GM18868 (cell line): Measurements from ENCODE around the gene NPDC1.

ENCODE experiments used
- ATAC-seq: cut with Tn5 transposase; IDR thresholded peaks from one replicate; pipeline ENCODE4 v1.9.1; 2021; ENCODE audit warnings: mild to moderate bottlenecking, moderate library complexity; ENCODE audit not compliant: unreplicated experiment

The NPDC1 gene

GRCh38 chr9:136997371-136997770, 48.6 kb downstream of the NPDC1 start:
- no peak for ATAC-seq

- no peak for ATAC-seq
These were observed 49.4 kb downstream of the NPDC1 start, which contains the start of gene CLIC3 for GRCh38 chr9:136996361-136997292. Gene CLIC3, minus strand, starts transcription at chr9:136996568. Its CDS starts 25 bp downstream, at chr9:136996543.

DNA sequence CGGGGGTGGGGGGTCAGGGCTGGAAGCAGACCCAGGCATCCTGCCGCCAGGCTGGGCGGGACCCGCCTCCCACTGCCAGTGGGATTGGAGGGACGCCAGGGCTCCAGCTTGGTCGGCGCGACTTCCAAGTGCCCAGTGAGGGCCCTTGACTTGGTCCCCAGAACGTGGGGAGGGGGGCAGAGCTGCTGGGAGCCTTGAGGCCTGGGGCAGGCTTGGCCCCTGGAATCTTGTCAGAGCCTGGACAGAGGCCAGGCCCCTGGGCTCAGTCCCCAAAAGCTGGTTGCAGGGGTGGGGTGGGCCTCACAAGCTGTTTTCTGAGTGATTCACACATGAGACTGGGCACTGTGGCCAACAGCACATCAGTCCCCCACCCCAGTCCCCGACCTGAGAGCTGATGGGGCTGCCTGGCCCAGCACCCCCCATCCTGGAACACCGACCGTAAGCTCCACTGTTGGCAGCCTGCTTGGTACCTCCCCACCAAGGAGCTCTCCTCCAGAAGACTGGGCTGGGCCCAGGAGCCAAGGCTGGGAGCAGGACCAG, 50.1 kb downstream of the NPDC1 start:
- no peak for ATAC-seq

DNA sequence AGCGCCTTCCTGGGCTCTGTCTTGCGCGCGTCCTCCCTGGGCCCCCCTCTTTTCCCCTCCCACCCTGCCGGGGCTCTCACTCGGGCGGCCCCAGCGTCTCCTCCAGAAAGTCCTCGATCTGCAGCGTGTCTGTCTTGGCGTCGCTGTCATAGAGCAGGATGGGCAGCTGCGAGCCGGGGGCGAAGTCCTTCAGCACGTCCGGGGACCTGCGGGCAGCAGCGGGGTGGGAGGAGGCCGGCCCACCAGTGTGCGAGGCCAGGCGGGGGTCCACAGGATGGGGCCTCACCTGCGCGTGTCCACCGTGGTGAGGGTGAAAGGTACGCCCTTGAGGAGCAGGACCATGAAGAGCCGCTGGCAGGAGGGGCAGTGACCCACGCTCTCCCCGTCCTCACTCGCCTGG, 50.6 kb downstream of the NPDC1 start:
- ATAC-seq = no peak

GRCh38 chr9:136994888-136995230, 51.1 kb downstream of the NPDC1 start:
- no peak for ATAC-seq

DNA sequence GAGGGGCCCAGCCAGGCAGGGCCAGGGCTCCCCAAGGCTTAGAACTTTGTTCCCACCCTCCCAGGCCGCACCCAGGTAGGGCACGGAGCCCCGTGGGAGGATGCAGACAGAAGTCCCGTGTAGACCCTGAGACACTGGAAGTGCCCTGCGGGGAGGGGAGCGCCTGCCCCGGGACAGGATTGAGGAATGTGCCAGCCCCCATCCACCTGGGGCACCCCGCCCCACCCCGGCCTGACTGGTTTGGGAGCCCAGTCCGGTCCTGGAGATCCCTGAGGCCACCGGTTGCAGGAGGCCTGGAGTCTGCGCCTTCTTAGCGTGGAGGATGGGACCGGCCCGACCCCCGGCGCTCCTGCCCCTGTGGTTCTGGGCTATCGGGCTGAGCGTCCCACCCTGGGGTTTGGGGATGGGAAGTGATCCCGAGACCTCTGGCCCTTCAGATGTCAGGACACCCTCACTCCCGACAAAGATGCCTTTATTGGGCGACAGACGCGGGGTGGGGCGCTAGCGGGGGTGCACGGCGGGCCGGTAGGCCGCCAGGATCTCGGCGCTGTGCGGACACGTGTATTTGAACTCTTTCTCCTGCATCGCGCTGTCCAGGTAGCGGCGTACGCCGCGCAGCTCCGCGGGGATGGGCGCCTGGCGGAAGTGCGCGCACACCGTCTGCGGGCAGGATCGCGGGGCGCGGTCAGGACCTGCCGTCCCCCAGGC, 51.6 kb downstream of the NPDC1 start:
- ATAC-seq = no peak

DNA sequence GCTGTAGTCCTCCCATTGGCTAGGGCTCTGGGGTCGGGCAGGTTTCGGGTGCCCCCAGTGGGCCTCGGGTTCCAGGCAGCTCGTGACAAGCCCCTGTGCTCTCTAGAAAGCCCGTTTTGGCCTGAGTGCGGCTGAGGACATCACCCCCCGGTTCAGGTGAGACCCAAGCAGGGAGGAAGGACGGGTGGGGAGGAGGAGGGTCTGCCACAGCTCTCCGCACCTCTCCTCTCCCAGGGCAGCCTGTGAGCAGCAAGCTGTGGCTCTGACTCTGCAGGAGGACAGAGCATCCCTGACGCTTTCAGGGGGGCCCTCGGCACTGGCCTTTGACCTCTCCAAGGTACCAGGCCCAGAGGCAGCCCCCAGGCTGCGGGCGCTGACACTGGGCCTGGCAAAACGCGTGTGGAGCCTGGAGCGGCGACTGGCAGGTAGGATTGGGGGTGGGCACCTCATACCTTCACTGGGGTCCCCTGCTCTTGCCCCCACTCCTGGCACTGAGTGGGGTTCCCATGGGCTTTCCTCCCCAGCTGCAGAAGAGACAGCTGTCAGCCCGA, 53.1 kb downstream of the NPDC1 start:
- ATAC-seq = no peak

DNA sequence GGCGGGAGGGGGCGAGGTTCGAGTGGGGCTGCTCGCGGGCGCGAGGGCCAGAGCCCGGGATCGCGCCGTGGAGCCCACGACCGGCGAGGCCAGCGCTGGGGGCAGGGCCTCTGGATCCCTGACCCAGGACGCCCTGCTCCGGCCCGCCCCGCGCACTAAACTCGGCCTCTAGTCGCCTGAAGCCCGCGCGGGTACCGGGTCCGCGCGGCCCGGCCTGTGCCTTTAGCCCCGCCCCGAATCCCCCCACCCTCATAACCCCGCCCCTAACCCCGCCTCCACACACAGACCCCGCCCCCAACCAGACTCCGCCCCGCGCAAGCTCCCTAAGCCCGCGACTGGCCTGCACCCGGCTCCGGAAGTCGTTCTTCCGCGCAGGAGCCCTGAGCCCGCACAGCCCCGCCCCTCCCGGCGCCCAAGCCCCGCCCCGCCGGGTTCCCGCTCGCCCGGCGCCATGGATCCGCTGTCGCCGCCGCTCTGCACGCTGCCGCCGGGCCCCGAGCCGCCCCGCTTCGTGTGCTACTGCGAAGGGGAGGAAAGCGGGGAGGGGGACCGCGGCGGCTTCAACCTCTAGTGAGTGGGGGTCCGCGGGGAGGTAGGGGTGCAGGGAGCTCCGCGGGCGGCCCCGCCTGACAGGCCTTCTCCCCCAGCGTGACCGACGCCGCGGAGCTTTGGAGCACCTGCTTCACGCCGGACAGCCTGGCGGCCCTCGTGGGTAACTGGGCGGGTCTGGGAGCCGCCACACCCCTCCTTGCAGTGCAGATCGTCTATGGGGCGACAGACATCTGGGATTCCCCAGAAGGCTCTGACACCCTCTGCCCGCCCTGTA, 53.8 kb downstream of the NPDC1 start, which contains the start of gene PAXX:
Gene PAXX (plus strand): TSS at position 430 of the 826 bp plus-strand sequence. CDS start 22 bp downstream, at position 452.
- ATAC-seq = peak; percentile 83

DNA sequence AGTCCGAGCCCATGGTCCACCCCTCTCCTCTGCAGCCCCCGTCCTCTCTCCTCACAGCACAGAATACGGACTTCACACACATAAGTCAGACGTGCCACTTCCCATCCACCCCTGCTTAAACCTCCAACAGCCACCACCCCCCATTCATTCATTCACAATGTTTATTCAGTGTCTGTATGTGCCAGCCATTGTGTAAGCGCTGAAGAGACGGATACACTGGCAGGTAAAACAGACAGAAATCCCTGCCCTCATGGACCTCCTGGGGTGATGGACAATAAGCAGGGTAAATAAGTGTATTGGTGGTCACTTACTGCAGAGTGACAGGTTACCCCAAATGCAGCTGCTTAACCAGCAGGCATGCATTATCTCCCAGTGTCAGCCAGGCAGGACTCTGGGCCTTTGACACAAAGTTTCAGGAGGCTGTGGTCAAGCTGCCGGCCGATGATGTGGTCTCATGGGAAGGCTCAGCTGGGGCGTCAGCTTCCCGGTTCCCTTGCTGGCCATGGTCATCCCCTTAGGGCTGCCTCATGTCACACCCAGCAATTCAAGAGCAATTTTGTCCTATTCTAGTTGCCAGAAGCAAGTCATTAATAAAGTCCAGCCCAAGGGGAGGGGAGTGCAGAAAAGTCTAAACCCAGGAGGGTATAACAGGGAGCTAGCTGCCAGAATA, 55.6 kb downstream of the NPDC1 start:
- no peak for ATAC-seq
